NOMO-1 treated with DMSO at 0.1 percent for 48 hours (cell line): ENCODE measurements around the gene MRPS7.
A peak's percentile ranks its signal among the peaks of the same experiment; 100 is the strongest.

Source experiments
- DNase-seq: peaks from one replicate; lab custom pipeline; 2025; ENCODE audit not compliant: unreplicated experiment; lab: John Stamatoyannopoulos, UW

The MRPS7 gene

GRCh38 chr17:75307957-75308731 is 46.5 kb downstream of the MRPS7 start:
- DNase-seq: no peak

- DNase-seq: peak; percentile 38
These were observed 47.3 kb downstream of the MRPS7 start for GRCh38 chr17:75308732-75309629.

- peak; percentile 93 for DNase-seq
These were observed 52.4 kb downstream of the MRPS7 start for GRCh38 chr17:75313941-75314551.

- peak; percentile 69 for DNase-seq
These were observed 54.0 kb downstream of the MRPS7 start for GRCh38 chr17:75315541-75316243.
